HG03354 (cell line): ENCODE measurements around the gene KLHL26.

Source experiments
- ATAC-seq: cut with Tn5 transposase; IDR thresholded peaks from one replicate; pipeline ENCODE4 v1.9.1; 2021; ENCODE audit warnings: mild to moderate bottlenecking; ENCODE audit not compliant: unreplicated experiment, poor library complexity, severe bottlenecking

KLHL26 gene

GRCh38 chr19:18704971-18705370 lies 68.1 kb downstream of the KLHL26 start:
- ATAC-seq, result no peak

- ATAC-seq, result no peak
Measured at GRCh38 chr19:18708452-18709231, 71.8 kb downstream of the KLHL26 start.

- ATAC-seq, result no peak
Measured at GRCh38 chr19:18709546-18709945, 72.7 kb downstream of the KLHL26 start.

GRCh38 chr19:18710186-18710585 lies 73.4 kb downstream of the KLHL26 start:
- no peak for ATAC-seq

- no peak for ATAC-seq
Measured at GRCh38 chr19:18710996-18711751, 74.3 kb downstream of the KLHL26 start.

GRCh38 chr19:18711893-18712292 lies 75.1 kb downstream of the KLHL26 start:
- ATAC-seq, result no peak

GRCh38 chr19:18712981-18713380 lies 76.2 kb downstream of the KLHL26 start:
- ATAC-seq, result no peak

- no peak for ATAC-seq
Measured at GRCh38 chr19:18713550-18714117, 76.8 kb downstream of the KLHL26 start.

GRCh38 chr19:18715416-18715815 lies 78.6 kb downstream of the KLHL26 start:
- no peak for ATAC-seq

- ATAC-seq, result no peak
Measured at GRCh38 chr19:18716857-18717256, 80.0 kb downstream of the KLHL26 start.

- no peak for ATAC-seq
Measured at GRCh38 chr19:18717601-18718000, 80.8 kb downstream of the KLHL26 start.

- ATAC-seq, result no peak
Measured at GRCh38 chr19:18718015-18718526, 81.2 kb downstream of the KLHL26 start.

GRCh38 chr19:18718846-18719458 lies 82.1 kb downstream of the KLHL26 start:
- no peak for ATAC-seq

GRCh38 chr19:18719541-18719940 lies 82.7 kb downstream of the KLHL26 start:
- ATAC-seq, result no peak
